GM12878 (cell line): Measurements from ENCODE around the gene WWTR1. TPM values are rescaled to one million over a fixed set of nuclear protein-coding genes. Genes with fewer than 3 reads are reported as not detected.
A peak's percentile ranks its signal among the peaks of the same experiment; 100 is the strongest.

Experiments
- BCL11A ChIP-seq: IDR thresholded peaks from 2 replicates; pipeline ENCODE4 v1.6.1; 2011; ENCODE audit warnings: low read depth, low read length
- CBFB ChIP-seq: IDR thresholded peaks from 2 replicates; pipeline ENCODE4 v1.6.1; 2016; ENCODE audit warnings: antibody characterized with exemption, low read depth
- CBX5 ChIP-seq: sonication (generic); IDR thresholded peaks from 2 replicates; pipeline ENCODE4 v1.6.1; 2016; ENCODE audit warnings: low read depth, moderate library complexity, mild to moderate bottlenecking, inconsistent platforms
- CHD1 ChIP-seq: IDR thresholded peaks from 2 replicates; pipeline ENCODE4 v1.6.1; 2012; ENCODE audit warnings: low read depth, low read length, improper control_type of control experiment
- CHD2 ChIP-seq: IDR thresholded peaks from 2 replicates; pipeline ENCODE4 v1.6.1; 2011; ENCODE audit warnings: low read depth, low read length, improper control_type of control experiment, borderline replicate concordance
- KAT2A ChIP-seq: conservative IDR thresholded peaks from 2 replicates; pipeline ENCODE4 v1.6.1; 2011; ENCODE audit warnings: low read depth, low read length; ENCODE audit not compliant: control insufficient read depth
- MXI1 ChIP-seq: fragments of 150-350 bp; IDR thresholded peaks from 2 replicates; pipeline ENCODE4 v1.6.1; 2011; ENCODE audit warnings: low read depth, mild to moderate bottlenecking, inconsistent platforms, low read length, improper control_type of control experiment
- RB1 ChIP-seq: fragments of 450-650 bp; formaldehyde crosslinking; IDR thresholded peaks from 2 replicates; pipeline ENCODE4 v1.6.1; 2017; ENCODE audit warnings: mild to moderate bottlenecking, borderline replicate concordance
- RBBP5 ChIP-seq: fragments of 200-600 bp; sonication (generic); conservative IDR thresholded peaks from 2 replicates; pipeline ENCODE4 v1.6.1; 2016
- RELA ChIP-seq: fragments of 450-650 bp; IDR thresholded peaks from 2 replicates; pipeline ENCODE4 v1.8.0; 2014; ENCODE audit warnings: borderline replicate concordance; ENCODE audit not compliant: partially characterized antibody
- SIN3A ChIP-seq: IDR thresholded peaks from 2 replicates; pipeline ENCODE4 v1.6.1; 2012; ENCODE audit warnings: low read depth, low read length, improper control_type of control experiment
- SREBF2 ChIP-seq: IDR thresholded peaks from 2 replicates; pipeline ENCODE4 v1.6.1; 2012; ENCODE audit warnings: mild to moderate bottlenecking, low read length
- STAT3 ChIP-seq: IDR thresholded peaks from 2 replicates; pipeline ENCODE4 v1.6.1; 2011; ENCODE audit warnings: low read depth, low read length, improper control_type of control experiment
- TCF12 ChIP-seq: IDR thresholded peaks from 2 replicates; pipeline ENCODE4 v1.6.1; 2011; ENCODE audit warnings: low read depth, mild to moderate bottlenecking, low read length
- ZNF24 ChIP-seq: fragments of 450-650 bp; IDR thresholded peaks from 2 replicates; pipeline ENCODE4 v1.6.1; 2017; ENCODE audit warnings: antibody characterized with exemption, mild to moderate bottlenecking
- polyA plus RNA-seq, 11 experiments: library from polyadenylated mRNA; depleted of rRNA in 4 of 11; unstranded in 6 of 11; stranded (reverse) in 5 of 11; fragments of >200 nt; fragmentation: Nextera tagmentation in 4 of 11; fragmentation: Illumina TruSeq in 1 of 11; extraction: Ambion mirVana in 4 of 11; extraction: Trizol in 1 of 11; gene quantifications; 1 replicate in 1 of 11; 2 replicates in 10 of 11; pipeline versions ENCODE4 v1.2.1 to v1.2.3, GENCODE V29; 2011 to 2016; ENCODE audit warnings: inconsistent platforms in 2 of 11, missing spikeins in 2 of 11, low read depth in 1 of 11
- total RNA-seq, 4 experiments: library from RNA; depleted of rRNA in 3 of 4; stranded (reverse); fragments of >200 nt in 3 of 4; fragmentation: Illumina TruSeq in 1 of 4; extraction: Trizol in 1 of 4; gene quantifications; 2 replicates each; pipeline versions ENCODE4 v1.2.1 to v1.2.3, GENCODE V29; 2013 to 2021
- TF ChIP-seq, protein P1 (sequence below): fragments of 450-650 bp; IDR thresholded peaks from 2 replicates; pipeline ENCODE4 v1.6.1; 2018; ENCODE audit warnings: mild to moderate bottlenecking, low read depth, moderate library complexity; ENCODE audit not compliant: partially characterized antibody
- TF ChIP-seq, protein P2 (sequence below): fragments of 150-350 bp; IDR thresholded peaks from 2 replicates; pipeline ENCODE4 v1.6.1; 2014; ENCODE audit warnings: mild to moderate bottlenecking, low read depth, low read length
- TF ChIP-seq, protein P3 (sequence below): IDR thresholded peaks from 2 replicates; pipeline ENCODE4 v1.6.1; 2012; ENCODE audit warnings: improper control_type of control experiment, low read depth, low read length; ENCODE audit not compliant: insufficient replicate concordance
- TF ChIP-seq, protein P4 (sequence below): fragments of 150-350 bp; IDR thresholded peaks from 2 replicates; pipeline ENCODE4 v1.6.1; 2016; ENCODE audit warnings: low read depth, low read length

The WWTR1 gene
- total and polyA plus RNA-seq, 10 of the 15 experiments (the other 5 are each of a cell fraction or from before 2014, with no cell fraction given): 2.5 to 18.5 (median 5.8) TPM

DNA sequence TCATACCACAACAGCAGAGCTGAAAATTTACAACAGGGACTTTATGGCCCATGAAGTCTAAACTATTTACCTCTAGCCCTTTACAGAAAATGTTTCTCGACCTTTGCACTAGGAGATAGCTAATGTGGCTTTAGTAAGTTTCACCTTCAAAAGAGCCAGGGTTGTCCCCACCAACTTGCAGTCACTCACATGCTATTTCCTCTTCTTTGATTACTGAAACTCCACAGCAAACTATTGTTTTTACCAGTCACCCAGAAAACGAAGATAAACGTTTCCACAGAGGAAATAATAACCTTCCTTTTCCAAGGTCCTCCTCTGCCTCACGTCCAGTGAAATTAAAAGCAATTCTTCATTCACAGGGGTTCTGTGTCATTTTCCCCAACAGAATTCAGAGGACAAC is 48.2 kb downstream of the WWTR1 start (continued):
- TF ChIP-seq, protein P1, sequence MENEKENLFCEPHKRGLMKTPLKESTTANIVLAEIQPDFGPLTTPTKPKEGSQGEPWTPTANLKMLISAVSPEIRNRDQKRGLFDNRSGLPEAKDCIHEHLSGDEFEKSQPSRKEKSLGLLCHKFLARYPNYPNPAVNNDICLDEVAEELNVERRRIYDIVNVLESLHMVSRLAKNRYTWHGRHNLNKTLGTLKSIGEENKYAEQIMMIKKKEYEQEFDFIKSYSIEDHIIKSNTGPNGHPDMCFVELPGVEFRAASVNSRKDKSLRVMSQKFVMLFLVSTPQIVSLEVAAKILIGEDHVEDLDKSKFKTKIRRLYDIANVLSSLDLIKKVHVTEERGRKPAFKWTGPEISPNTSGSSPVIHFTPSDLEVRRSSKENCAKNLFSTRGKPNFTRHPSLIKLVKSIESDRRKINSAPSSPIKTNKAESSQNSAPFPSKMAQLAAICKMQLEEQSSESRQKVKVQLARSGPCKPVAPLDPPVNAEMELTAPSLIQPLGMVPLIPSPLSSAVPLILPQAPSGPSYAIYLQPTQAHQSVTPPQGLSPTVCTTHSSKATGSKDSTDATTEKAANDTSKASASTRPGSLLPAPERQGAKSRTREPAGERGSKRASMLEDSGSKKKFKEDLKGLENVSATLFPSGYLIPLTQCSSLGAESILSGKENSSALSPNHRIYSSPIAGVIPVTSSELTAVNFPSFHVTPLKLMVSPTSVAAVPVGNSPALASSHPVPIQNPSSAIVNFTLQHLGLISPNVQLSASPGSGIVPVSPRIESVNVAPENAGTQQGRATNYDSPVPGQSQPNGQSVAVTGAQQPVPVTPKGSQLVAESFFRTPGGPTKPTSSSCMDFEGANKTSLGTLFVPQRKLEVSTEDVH: no peak
- TF ChIP-seq, protein P2, sequence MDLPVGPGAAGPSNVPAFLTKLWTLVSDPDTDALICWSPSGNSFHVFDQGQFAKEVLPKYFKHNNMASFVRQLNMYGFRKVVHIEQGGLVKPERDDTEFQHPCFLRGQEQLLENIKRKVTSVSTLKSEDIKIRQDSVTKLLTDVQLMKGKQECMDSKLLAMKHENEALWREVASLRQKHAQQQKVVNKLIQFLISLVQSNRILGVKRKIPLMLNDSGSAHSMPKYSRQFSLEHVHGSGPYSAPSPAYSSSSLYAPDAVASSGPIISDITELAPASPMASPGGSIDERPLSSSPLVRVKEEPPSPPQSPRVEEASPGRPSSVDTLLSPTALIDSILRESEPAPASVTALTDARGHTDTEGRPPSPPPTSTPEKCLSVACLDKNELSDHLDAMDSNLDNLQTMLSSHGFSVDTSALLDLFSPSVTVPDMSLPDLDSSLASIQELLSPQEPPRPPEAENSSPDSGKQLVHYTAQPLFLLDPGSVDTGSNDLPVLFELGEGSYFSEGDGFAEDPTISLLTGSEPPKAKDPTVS: no peak
- TF ChIP-seq ZNF24 (peak; percentile 61), RBBP5 (no peak), TCF12 (no peak), KAT2A (no peak), MXI1 (0 out of 2 replicates have a peak, but pooled peaks have one; percentile 51), SIN3A (no peak), CBX5 (no peak), CBFB (no peak), RELA (no peak), RB1 (no peak), SREBF2 (no peak), STAT3 (peak; percentile 75; the same call in 1 of the 2 replicates), CHD2 (peak; percentile 53; the same call in 1 of the 2 replicates), BCL11A (0 out of 2 replicates have a peak, but pooled peaks have one; percentile 23), CHD1 (no peak)
- TF ChIP-seq, protein P3, sequence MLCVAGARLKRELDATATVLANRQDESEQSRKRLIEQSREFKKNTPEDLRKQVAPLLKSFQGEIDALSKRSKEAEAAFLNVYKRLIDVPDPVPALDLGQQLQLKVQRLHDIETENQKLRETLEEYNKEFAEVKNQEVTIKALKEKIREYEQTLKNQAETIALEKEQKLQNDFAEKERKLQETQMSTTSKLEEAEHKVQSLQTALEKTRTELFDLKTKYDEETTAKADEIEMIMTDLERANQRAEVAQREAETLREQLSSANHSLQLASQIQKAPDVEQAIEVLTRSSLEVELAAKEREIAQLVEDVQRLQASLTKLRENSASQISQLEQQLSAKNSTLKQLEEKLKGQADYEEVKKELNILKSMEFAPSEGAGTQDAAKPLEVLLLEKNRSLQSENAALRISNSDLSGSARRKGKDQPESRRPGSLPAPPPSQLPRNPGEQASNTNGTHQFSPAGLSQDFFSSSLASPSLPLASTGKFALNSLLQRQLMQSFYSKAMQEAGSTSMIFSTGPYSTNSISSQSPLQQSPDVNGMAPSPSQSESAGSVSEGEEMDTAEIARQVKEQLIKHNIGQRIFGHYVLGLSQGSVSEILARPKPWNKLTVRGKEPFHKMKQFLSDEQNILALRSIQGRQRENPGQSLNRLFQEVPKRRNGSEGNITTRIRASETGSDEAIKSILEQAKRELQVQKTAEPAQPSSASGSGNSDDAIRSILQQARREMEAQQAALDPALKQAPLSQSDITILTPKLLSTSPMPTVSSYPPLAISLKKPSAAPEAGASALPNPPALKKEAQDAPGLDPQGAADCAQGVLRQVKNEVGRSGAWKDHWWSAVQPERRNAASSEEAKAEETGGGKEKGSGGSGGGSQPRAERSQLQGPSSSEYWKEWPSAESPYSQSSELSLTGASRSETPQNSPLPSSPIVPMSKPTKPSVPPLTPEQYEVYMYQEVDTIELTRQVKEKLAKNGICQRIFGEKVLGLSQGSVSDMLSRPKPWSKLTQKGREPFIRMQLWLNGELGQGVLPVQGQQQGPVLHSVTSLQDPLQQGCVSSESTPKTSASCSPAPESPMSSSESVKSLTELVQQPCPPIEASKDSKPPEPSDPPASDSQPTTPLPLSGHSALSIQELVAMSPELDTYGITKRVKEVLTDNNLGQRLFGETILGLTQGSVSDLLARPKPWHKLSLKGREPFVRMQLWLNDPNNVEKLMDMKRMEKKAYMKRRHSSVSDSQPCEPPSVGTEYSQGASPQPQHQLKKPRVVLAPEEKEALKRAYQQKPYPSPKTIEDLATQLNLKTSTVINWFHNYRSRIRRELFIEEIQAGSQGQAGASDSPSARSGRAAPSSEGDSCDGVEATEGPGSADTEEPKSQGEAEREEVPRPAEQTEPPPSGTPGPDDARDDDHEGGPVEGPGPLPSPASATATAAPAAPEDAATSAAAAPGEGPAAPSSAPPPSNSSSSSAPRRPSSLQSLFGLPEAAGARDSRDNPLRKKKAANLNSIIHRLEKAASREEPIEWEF: no peak
- TF ChIP-seq, protein P4, sequence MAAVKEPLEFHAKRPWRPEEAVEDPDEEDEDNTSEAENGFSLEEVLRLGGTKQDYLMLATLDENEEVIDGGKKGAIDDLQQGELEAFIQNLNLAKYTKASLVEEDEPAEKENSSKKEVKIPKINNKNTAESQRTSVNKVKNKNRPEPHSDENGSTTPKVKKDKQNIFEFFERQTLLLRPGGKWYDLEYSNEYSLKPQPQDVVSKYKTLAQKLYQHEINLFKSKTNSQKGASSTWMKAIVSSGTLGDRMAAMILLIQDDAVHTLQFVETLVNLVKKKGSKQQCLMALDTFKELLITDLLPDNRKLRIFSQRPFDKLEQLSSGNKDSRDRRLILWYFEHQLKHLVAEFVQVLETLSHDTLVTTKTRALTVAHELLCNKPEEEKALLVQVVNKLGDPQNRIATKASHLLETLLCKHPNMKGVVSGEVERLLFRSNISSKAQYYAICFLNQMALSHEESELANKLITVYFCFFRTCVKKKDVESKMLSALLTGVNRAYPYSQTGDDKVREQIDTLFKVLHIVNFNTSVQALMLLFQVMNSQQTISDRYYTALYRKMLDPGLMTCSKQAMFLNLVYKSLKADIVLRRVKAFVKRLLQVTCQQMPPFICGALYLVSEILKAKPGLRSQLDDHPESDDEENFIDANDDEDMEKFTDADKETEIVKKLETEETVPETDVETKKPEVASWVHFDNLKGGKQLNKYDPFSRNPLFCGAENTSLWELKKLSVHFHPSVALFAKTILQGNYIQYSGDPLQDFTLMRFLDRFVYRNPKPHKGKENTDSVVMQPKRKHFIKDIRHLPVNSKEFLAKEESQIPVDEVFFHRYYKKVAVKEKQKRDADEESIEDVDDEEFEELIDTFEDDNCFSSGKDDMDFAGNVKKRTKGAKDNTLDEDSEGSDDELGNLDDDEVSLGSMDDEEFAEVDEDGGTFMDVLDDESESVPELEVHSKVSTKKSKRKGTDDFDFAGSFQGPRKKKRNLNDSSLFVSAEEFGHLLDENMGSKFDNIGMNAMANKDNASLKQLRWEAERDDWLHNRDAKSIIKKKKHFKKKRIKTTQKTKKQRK: no peak
